PC-9 (cell line): ENCODE measurements around the gene BBC3.

Experiments
- CTCF ChIP-seq: fragments of 200-600 bp; sonication (generic); conservative IDR thresholded peaks from 2 replicates; pipeline ENCODE4 v1.6.1; 2017; ENCODE audit warnings: mixed run types, antibody characterized with exemption, mild to moderate bottlenecking, moderate library complexity
- EZH2 ChIP-seq: fragments of 200-600 bp; sonication (generic); IDR thresholded peaks from 2 replicates; pipeline ENCODE4 v1.8.0; 2017; ENCODE audit warnings: antibody characterized with exemption, low read depth

DNA sequence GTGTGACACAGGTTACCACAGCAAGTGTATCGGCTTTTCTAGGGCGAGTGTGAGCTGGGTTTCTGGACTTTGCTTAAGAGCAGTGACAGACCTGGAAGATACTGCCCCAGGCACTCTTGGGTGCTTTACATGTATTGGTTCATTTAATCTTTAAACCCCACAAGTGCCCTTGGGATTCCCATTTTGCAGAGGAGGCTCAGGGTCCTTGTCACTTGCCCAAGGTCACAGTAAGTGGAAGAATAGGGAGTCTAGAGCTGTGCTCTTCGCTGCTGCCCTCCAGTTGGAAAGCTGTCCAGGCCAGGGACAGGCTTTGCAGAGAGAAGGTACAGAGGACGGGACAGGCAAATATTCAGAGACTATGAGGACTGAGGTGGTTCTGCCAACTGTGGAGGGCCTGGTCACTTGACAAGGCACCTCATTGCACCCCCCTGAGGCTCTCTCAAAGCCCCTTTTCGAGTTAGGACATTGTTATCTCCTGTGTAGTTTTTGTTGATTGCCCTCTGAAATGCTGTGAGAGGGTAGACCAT is 42.4 kb downstream of the BBC3 start:
- TF ChIP-seq CTCF = no peak
- no peak for TF ChIP-seq EZH2
